Measurements from ENCODE around the gene NFIX.
"Not testable (repeated sequence)": the region's sequence is repeated elsewhere in the genome, so short reads cannot be mapped to it uniquely, and the experiment has no call there.

Gene NFIX

DNA sequence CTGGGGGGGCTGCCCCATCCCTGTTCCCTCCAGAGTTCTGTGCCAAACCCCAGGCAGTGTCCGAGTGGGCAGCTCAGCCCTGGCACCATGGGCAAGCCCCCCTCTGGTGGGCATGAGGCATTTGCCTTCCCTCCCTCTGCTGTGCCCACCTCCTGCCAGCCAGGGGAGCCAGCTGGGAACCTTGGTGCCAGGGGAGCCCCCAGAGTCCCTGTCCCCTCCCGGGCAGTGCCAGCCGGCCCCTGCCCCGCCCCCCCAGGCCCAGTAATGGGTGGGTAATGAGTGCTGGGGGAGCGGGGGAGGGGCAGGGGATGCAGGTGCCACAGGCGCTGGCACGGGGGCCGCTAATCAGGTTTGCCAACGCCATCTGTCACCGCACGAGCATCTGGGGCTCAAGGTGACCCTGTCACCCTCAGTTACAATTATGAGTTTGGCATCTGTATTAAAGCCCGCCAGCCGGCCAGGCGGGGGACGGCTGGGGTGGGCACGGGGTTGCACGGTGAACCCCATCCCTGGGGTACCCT, 20.0 kb upstream of the NFIX start:
- TF ChIP-seq CTCF (IDR thresholded peaks at IDR 0.05; ENCODE audit: insufficient read depth, low read length, poor library complexity, severe bottlenecking): no peak
- Histone ChIP-seq H3K27me3 (replicated peaks; ENCODE audit: control insufficient read depth, insufficient read depth, low read length) (no peaks in the 10 kb centered on the region; the same call in 1 of the 2 replicates), H3K36me3 (ENCODE audit: control insufficient read depth, insufficient read depth, low read length) (no peaks in the 10 kb centered on the region), H3K4me3 (replicated peaks; ENCODE audit: low read depth, low read length) (no peak overlapping the region)
- no peak for DNase-seq (ENCODE audit: extremely low read depth, insufficient read length)

DNA sequence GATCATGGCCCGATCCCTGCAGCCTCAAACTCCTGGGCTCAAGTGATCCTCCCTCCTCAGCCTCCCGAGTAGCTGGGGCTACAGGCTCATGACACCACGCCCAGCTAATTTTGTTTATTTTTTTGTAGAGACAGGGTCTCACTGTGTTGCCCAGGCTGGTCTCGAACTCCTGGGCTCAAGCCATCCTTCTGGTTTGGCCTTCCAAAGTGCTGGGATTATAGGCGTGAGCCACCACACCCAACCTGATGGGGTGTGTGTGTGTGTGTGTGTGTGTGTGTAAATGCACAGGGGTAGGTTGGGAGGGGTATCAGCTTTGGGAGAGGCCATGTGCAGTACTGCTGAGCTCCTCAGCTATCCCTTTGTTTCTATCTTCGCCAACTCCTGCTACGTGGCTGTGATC, 19.2 kb upstream of the NFIX start:
- H3K36me3 ChIP-seq (ENCODE audit: control insufficient read depth, insufficient read depth, low read length); DNase-seq (ENCODE audit: extremely low read depth, insufficient read length); H3K4me3 ChIP-seq (replicated peaks; ENCODE audit: low read depth, low read length); H3K27me3 ChIP-seq (replicated peaks; ENCODE audit: control insufficient read depth, insufficient read depth, low read length): not testable (repeated sequence)

DNA sequence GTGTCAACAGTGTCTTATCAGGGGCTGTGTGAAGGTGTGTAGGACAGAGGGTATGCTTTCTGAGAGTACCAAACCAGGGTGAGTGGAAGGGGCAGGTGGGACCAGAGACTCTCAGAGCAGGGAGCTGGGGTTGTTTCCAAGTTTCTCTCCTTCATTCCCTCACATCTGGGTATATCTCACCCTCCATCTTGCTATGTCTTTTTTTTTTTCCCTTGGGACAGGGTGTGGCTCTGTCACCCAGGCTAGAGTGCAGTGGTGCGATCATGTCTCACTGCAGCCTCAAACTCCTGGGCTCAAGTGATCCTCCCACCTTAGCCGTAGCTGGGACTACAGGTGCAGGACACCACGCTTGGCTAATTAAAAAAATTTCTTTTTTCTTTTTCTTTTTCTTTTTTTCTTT, 15.3 kb upstream of the NFIX start:
- Histone ChIP-seq H3K36me3 (ENCODE audit: control insufficient read depth, insufficient read depth, low read length) (no peaks in the 10 kb centered on the region), H3K4me3 (replicated peaks; ENCODE audit: low read depth, low read length) (no peak overlapping the region), H3K27me3 (replicated peaks; ENCODE audit: control insufficient read depth, insufficient read depth, low read length) (no peaks in the 10 kb centered on the region; the same call in 1 of the 2 replicates)
- DNase-seq (ENCODE audit: extremely low read depth, insufficient read length): no peak
- no peak for TF ChIP-seq CTCF (IDR thresholded peaks at IDR 0.05; ENCODE audit: insufficient read depth, low read length, poor library complexity, severe bottlenecking)

DNA sequence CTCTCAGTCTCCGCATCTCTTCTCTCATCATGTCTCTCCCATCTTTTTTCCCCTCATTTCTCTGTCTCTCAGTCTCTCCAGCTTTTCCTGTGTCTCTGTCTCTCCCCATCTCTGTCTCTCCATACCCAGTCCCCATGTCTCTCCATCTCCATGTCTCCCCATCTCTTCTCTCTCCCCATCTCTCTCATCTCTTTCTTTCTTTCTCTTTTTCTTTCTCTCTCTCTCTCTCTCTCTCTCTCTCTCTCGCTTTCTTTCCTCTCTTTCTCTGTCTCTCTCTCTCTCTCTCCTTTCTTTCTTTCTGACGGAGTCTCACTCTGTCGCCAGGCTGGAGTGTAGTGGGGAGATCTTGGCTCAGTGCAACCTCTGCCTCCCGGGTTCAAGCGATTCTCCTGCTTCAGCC, 12.6 kb upstream of the NFIX start:
- Histone ChIP-seq H3K27me3 (replicated peaks; ENCODE audit: control insufficient read depth, insufficient read depth, low read length) (no peaks in the 10 kb centered on the region; the same call in 1 of the 2 replicates), H3K4me3 (replicated peaks; ENCODE audit: low read depth, low read length) (no peak overlapping the region), H3K36me3 (ENCODE audit: control insufficient read depth, insufficient read depth, low read length) (no peaks in the 10 kb centered on the region)
- TF ChIP-seq CTCF (IDR thresholded peaks at IDR 0.05; ENCODE audit: insufficient read depth, low read length, poor library complexity, severe bottlenecking): no peak
- DNase-seq (ENCODE audit: extremely low read depth, insufficient read length): no peak

DNA sequence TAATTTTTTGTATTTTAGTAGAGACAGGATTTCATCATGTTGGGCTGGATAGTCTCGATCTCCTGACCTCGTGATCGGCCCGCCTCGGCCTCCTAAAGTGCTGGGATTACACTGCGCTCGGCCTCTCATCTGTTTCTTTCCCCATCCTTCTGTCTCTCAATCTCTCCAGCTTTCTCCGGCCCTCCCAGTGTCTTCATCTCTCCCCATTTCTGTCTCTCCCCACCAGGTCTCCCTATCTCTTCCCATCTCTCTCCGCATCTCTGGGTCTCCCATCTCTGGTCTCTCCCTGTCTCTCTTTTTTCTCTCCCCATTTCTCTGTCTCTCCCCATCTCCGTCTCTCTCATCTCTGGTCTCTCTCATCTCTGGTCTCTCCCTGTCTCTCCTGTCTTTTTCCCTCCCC, 12.2 kb upstream of the NFIX start:
- H3K4me3 ChIP-seq (replicated peaks; ENCODE audit: low read depth, low read length): no peak overlapping the region
- TF ChIP-seq CTCF (IDR thresholded peaks at IDR 0.05; ENCODE audit: insufficient read depth, low read length, poor library complexity, severe bottlenecking): no peak
- no peaks in the 10 kb centered on the region for H3K36me3 ChIP-seq (ENCODE audit: control insufficient read depth, insufficient read depth, low read length)
- no peaks in the 10 kb centered on the region; the same call in 1 of the 2 replicates for H3K27me3 ChIP-seq (replicated peaks; ENCODE audit: control insufficient read depth, insufficient read depth, low read length)
- no peak for DNase-seq (ENCODE audit: extremely low read depth, insufficient read length)

GRCh38 chr19:12983542-12984142, 11.6 kb upstream of the NFIX start:
- Histone ChIP-seq H3K36me3 (ENCODE audit: control insufficient read depth, insufficient read depth, low read length) (no peaks in the 10 kb centered on the region), H3K27me3 (replicated peaks; ENCODE audit: control insufficient read depth, insufficient read depth, low read length) (no peaks in the 10 kb centered on the region; the same call in 1 of the 2 replicates), H3K4me3 (replicated peaks; ENCODE audit: low read depth, low read length) (no peak overlapping the region)
- TF ChIP-seq CTCF (IDR thresholded peaks at IDR 0.05; ENCODE audit: insufficient read depth, low read length, poor library complexity, severe bottlenecking): peak; percentile 61
- DNase-seq (ENCODE audit: extremely low read depth, insufficient read length): peak; percentile 83

Measured in GM06990 (cell line).